Uterus (tissue), 2 donors: Measurements from ENCODE around the gene FAR1.

Experiments used
- CTCF ChIP-seq, 4 experiments: fragments of 200-600 bp in 2 of 4; fragments of 450-650 bp in 2 of 4; sonication (generic) in 2 of 4; IDR thresholded peaks; one replicate each; pipeline ENCODE4 v1.5.1; 2016 to 2019; ENCODE audit warnings: antibody characterized with exemption in 4 of 4, mild to moderate bottlenecking in 2 of 4, moderate library complexity in 1 of 4
- POLR2A ChIP-seq, 2 donors: fragments of 450-650 bp; IDR thresholded peaks; one replicate each; pipeline ENCODE4 v1.6.1; 2016; ENCODE audit warnings: antibody characterized with exemption in 2 of 2, mild to moderate bottlenecking in 1 of 2, moderate library complexity in 1 of 2

GRCh38 chr11:13717331-13717730 lies 48.9 kb downstream of the FAR1 start:
- TF ChIP-seq CTCF (IDR thresholded peaks at IDR 0.05) (no peak), POLR2A (IDR thresholded peaks at IDR 0.05) (no peak)
